Naive B cell (primary cell): ENCODE data around the gene HBS1L. TPM values are rescaled to one million over a fixed set of nuclear protein-coding genes. Genes with fewer than 3 reads are reported as not detected.

Experiments
- ATAC-seq, 2 donors: fragments of 150-1000 bp; cut with Tn5 transposase; 2 replicates each; pipeline ENCODE4 v1.10.0; 2021; ENCODE audit warnings: low read depth in 2 of 2, mild to moderate bottlenecking in 2 of 2, moderate library complexity in 2 of 2
- DNase-seq: peaks from one replicate; pipeline ENCODE4 v3.0.0; 2022
- H3K27ac Mint-ChIP-seq, 6 donors: one replicate each; pipeline ENCODE4 v1.8.0; 2020 to 2022; ENCODE audit warnings: mild to moderate bottlenecking in 6 of 6, mixed read lengths in 6 of 6, moderate library complexity in 5 of 6, inconsistent platforms in 2 of 6
- H3K27me3 Mint-ChIP-seq, 3 donors: one replicate each; pipeline ENCODE4 v1.8.0; 2021 to 2022; ENCODE audit warnings: mixed read lengths in 3 of 3, mild to moderate bottlenecking in 1 of 3
- H3K36me3 Mint-ChIP-seq, 2 donors: one replicate each; pipeline ENCODE4 v1.8.0; 2020 to 2022; ENCODE audit warnings: mixed read lengths in 2 of 2, inconsistent platforms in 1 of 2, mild to moderate bottlenecking in 1 of 2
- H3K4me1 Mint-ChIP-seq, 3 donors: one replicate each; pipeline ENCODE4 v1.8.0; 2020 to 2022; ENCODE audit warnings: mixed read lengths in 3 of 3, inconsistent platforms in 1 of 3, mild to moderate bottlenecking in 1 of 3, moderate library complexity in 1 of 3
- H3K4me3 Mint-ChIP-seq, 8 donors: one replicate each; pipeline ENCODE4 v1.8.0; 2020 to 2022; ENCODE audit warnings: mild to moderate bottlenecking in 8 of 8, mixed read lengths in 8 of 8, moderate library complexity in 8 of 8, inconsistent platforms in 2 of 8
- H3K9me3 Mint-ChIP-seq, 7 donors: one replicate each; pipeline ENCODE4 v1.8.0; 2020 to 2022; ENCODE audit warnings: mixed read lengths in 7 of 7, mild to moderate bottlenecking in 5 of 7, inconsistent platforms in 2 of 7, moderate library complexity in 1 of 7
- polyA plus RNA-seq, 6 donors: library from polyadenylated mRNA; unstranded; fragments of 300-500 nt; fragmentation: Illumina TruSeq; gene quantifications; one replicate each; pipeline ENCODE4 v1.2.3, GENCODE V29; 2021; ENCODE audit warnings: low read depth in 6 of 6

The HBS1L gene
- polyA plus RNA-seq, 6 donors from 2014 or later = 28.1 to 57.2 (median 47.6) TPM

DNA sequence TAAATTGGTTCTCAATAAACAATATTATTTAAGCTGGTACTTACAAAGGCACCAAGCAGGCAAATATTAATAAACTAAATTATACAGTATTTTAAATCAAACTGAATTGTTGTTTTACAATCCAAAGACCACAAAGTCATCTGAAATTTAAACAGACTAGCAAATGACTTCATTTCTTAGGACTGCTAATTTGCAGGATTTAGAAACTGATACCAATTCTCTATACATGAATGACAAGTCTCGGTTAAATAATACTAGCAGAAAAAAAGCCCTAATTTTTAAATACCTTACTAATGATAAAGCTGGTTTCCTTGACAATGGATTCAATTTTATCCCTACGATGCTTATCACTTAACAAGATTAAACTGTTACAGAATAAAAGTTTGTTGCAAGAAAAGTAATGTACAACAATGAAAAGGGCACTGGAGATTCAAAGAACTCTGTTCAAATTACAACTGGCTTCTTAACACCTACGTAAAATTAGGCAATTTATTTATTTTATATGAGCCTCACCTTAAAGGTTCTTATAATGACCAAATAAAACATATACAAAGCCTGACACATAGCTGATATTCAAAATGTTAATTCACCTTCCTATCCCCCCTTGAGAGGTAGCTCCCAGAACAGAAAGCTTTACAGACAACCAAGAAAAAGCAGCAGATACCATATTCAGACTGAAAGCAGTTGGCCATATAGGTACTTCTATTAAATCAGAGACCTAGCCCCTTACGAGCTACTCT lies 33.1 kb downstream of the HBS1L start:
- no peak overlapping the region for H3K4me3 Mint-ChIP-seq
- DNase-seq (no peak), ATAC-seq (no peak)
- peak overlapping the region in 2 of 6 donors; percentile 2 to 63 for H3K27ac Mint-ChIP-seq
- H3K4me1 Mint-ChIP-seq = peaks cover 5 to 14% (median 12%) of the 10 kb centered on the region in 3 donors
- H3K36me3 Mint-ChIP-seq = peaks cover 0 to 11% of the 10 kb centered on the region in 2 donors
- no peaks in the 10 kb centered on the region for H3K9me3 Mint-ChIP-seq
- no peaks in the 10 kb centered on the region for H3K27me3 Mint-ChIP-seq

DNA sequence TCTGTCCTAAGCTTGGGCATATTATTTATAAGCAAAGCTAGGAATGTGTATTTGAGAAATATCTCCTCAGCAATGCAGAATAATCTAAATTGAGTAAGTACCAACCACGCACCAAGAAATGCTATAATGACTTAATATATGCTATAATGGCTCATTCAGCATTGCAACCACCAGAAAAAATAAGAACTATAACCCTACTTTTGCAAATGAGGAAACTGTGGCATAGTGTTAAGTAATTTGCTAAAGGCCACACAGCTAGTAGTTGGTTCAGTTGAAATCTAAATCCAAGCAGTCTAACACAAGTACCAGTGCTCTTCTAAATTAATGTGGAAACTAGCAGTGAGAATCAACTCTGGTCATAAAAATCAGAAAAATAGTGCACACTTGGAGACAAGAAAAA lies 35.7 kb downstream of the HBS1L start:
- Mint-ChIP-seq H3K27ac (no peak overlapping the region), H3K36me3 (no peaks in the 10 kb centered on the region), H3K9me3 (no peaks in the 10 kb centered on the region), H3K4me1 (peaks cover 4 to 13% (median 9%) of the 10 kb centered on the region in 3 donors), H3K27me3 (no peaks in the 10 kb centered on the region), H3K4me3 (no peak overlapping the region)
- ATAC-seq (no peak), DNase-seq (no peak)

DNA sequence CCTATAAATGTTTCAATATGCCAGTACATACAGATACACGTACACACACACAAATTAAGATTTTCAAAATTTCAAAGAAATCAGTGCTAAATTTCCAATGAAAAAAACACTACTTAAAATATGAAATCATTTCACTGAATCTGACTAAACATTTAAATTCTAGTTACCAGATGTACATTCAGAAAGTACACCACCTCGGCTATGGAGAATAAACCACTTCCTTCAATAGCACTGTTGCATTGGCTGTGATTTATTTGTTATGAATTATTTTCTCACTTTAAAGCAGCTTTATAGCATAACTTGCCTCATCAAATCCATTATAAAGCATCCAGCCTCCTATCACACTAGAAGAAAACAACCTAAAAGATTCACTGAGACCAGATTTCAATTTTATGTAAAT lies 36.6 kb downstream of the HBS1L start:
- no peaks in the 10 kb centered on the region for H3K27me3 Mint-ChIP-seq
- ATAC-seq (no peak), DNase-seq (no peak)
- H3K36me3 Mint-ChIP-seq = no peaks in the 10 kb centered on the region
- H3K4me3 Mint-ChIP-seq = no peak overlapping the region
- H3K4me1 Mint-ChIP-seq = peaks cover 8 to 22% (median 9%) of the 10 kb centered on the region in 3 donors
- no peaks in the 10 kb centered on the region for H3K9me3 Mint-ChIP-seq
- H3K27ac Mint-ChIP-seq = no peak overlapping the region

DNA sequence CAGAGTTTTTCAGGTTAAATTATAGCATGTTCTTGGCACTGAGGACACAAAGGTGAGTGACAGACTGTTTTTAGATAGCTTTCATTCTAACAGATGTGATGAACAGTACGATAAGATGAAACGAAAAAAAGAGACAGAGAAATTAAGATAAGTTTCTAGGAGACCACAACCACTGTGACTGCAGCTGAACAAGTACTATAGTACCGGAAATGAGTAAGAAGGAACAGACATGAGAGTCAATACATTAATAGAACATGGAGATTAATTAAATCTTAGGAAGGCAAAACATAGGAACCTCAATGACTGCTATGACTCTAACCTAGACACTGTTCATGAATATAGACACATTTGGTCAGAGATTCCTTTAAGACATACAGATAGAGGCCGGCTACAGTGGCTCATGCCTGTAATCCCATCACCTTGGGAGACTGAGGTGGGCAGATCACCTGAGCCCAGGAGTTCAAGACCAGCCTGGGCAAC lies 40.2 kb downstream of the HBS1L start:
- DNase-seq = no peak

DNA sequence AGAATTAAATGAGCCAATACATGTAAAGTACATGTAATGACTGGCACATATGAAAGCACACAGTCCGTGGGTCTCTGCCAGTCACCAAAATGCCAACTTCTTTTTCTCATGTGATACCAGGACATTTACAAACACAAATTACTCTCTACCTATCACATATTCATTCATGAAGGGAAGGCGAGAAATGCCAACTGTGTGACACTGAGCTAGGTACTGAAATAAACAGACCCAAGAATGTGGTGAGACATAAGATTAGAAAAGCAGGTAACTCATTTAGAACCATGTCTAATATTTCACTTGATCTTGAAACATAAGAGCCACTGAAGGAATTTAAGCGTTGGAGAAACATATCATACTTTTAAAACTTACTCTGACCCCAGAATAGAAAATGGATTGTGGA lies 41.4 kb downstream of the HBS1L start:
- peak overlapping the region in 1 of 6 donors; percentile 30 for H3K27ac Mint-ChIP-seq
- peaks cover 14 to 29% (median 18%) of the 10 kb centered on the region in 3 donors for H3K4me1 Mint-ChIP-seq
- ATAC-seq (no peak), DNase-seq (no peak)
- H3K27me3 Mint-ChIP-seq = no peaks in the 10 kb centered on the region
- no peaks in the 10 kb centered on the region for H3K9me3 Mint-ChIP-seq
- H3K36me3 Mint-ChIP-seq = no peaks in the 10 kb centered on the region
- H3K4me3 Mint-ChIP-seq = no peak overlapping the region

More for the DNA sequence above, 40.2 kb downstream of the HBS1L start:
- H3K27me3 Mint-ChIP-seq = no peaks in the 10 kb centered on the region
- H3K9me3 Mint-ChIP-seq = no peaks in the 10 kb centered on the region
- H3K36me3 Mint-ChIP-seq = no peaks in the 10 kb centered on the region
- ATAC-seq = no peak
- H3K4me3 Mint-ChIP-seq = no peak overlapping the region
- peaks cover 8 to 29% (median 9%) of the 10 kb centered on the region in 3 donors for H3K4me1 Mint-ChIP-seq
- peak overlapping the region in 4 of 6 donors; percentile 4 to 88 (median 39) for H3K27ac Mint-ChIP-seq

DNA sequence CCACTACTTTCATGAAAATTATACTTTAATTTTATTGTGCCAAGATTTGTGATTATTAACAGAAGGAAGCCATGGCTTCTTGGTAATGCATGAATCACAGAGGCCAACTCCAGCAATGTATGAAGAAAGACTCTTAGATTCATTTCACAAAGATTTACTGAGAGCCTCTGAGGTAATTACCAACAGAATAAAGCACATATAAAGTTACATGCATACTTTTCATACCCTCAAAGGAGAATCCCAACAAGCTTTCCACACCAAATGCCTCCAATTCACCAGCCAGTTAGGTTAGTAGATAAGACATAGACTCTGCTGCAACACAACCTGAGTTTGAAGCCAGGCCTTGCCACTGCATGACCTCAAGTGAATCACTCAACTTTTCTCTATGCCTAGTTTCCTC lies 41.9 kb downstream of the HBS1L start:
- no peaks in the 10 kb centered on the region for H3K27me3 Mint-ChIP-seq
- no peaks in the 10 kb centered on the region for H3K9me3 Mint-ChIP-seq
- H3K36me3 Mint-ChIP-seq = no peaks in the 10 kb centered on the region
- H3K27ac Mint-ChIP-seq = peak overlapping the region in 1 of 6 donors; percentile 8
- no peak overlapping the region for H3K4me3 Mint-ChIP-seq
- DNase-seq (no peak), ATAC-seq (no peak)
- peaks cover 18 to 34% (median 23%) of the 10 kb centered on the region in 3 donors for H3K4me1 Mint-ChIP-seq

DNA sequence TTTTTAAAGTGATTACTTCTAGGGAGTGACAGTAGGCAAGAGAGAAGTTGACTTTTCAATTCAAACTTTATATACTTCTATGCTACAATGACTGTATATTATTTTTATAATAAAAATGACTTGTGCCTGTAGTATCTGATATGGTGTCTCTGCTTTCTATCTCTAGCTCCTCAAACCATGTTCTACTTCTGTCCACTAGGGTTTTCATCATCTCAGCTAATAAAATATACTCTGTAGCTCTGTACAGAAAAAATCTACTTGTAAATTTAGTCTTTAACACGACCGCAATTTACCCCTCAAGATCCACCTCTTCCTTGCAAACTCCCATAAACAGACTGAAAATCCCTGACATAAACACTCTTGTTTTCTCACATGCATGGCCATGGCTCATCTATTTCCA lies 42.3 kb downstream of the HBS1L start:
- Mint-ChIP-seq H3K9me3 (no peaks in the 10 kb centered on the region), H3K27ac (peak overlapping the region in 2 of 6 donors; percentile 8 to 13), H3K27me3 (no peaks in the 10 kb centered on the region), H3K4me1 (peaks cover 20 to 36% (median 27%) of the 10 kb centered on the region in 3 donors), H3K36me3 (no peaks in the 10 kb centered on the region), H3K4me3 (no peak overlapping the region)
- ATAC-seq (no peak), DNase-seq (no peak)

DNA sequence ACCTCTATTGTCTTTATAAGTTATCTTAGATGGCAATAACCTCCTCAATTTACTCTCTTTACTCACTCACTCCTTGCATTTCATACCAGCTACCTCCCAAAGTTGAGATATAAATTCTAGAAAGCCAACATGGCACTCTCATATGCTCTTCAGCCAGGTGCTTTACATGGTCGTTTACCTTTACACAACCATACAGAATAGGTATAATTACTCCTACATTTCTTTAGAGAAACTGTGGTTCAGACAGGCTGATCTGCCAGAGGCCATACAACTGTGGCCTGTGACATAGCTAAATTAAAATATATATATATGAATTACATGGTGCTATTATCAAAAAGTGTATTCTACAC lies 45.7 kb downstream of the HBS1L start:
- Mint-ChIP-seq H3K4me3 (no peak overlapping the region), H3K27me3 (no peaks in the 10 kb centered on the region), H3K4me1 (peaks cover 12 to 29% (median 23%) of the 10 kb centered on the region in 3 donors), H3K36me3 (no peaks in the 10 kb centered on the region), H3K9me3 (no peaks in the 10 kb centered on the region), H3K27ac (peak overlapping the region in 3 of 6 donors; percentile 0 to 33 (median 27))
- ATAC-seq (no peak), DNase-seq (no peak)

DNA sequence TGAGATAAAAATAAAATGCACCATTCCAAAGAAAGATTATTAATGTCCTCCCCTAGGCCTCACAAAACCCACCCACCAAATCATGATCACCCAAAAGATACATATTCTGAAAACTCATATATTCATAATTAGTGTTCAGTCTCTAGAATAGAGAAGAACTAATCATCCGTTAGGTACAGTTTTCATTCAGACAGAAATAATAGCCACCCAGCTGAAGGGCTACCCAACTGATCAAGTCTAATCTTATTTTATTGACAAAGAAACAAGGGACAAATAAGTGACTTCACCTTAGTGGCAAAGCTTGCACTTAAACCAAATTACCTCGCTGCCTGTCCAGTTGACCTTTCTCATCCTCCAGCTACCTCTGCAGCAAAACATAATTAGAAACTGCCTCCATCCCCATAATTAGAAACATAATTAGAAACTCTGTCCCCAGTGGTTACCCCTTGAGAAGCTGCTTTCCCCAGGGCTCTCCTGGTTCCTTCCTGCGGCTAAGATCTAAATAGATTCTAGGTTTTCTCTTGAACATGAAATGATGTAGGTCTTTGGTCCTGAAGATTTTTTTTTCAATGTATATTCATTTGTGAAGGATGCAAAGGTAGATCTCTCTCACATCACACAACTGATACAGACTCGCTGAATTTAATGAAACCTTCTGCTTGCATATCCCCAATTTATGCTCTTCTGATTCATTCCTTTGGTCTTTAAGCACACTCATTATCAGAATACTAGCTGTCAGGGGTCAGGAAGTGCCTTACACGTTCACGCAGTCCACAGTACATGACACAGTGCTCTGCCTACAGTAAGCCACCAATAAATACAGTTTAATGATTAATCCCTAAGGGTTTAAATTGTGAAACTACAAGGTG lies 46.3 kb downstream of the HBS1L start:
- Mint-ChIP-seq H3K9me3 (no peaks in the 10 kb centered on the region), H3K27ac (peak overlapping the region in 5 of 6 donors; percentile 8 to 51 (median 27)), H3K27me3 (no peaks in the 10 kb centered on the region), H3K36me3 (no peaks in the 10 kb centered on the region), H3K4me3 (no peak overlapping the region), H3K4me1 (peaks cover 12 to 23% (median 19%) of the 10 kb centered on the region in 3 donors)
- ATAC-seq = no peak
- DNase-seq = no peak

DNA sequence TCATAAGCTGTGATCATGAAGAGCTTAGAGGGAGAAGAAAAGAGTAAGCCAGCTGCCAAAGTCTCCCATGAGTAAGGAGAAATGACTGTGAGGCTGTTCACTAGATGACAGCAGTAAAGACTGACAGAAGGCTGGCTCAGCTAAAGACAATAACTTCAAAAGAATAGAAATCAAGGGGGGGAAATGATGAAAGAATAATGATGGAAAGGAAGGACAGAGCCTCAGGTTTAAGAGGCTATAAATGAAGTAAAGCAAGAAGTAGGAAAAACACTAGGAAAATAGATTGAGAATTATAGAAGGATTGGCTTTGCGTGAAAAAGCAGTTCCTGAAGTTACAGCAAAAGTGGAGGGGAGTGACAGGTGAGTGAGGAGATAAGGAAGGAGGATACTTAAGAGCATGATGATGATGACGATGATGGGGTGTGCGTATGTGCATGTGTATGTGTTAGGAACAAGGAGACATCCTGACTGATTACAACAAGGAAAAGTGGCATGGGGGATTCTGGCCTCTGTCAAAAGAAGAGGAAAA lies 48.2 kb downstream of the HBS1L start:
- ATAC-seq (no peak), DNase-seq (no peak)
- no peaks in the 10 kb centered on the region for H3K27me3 Mint-ChIP-seq
- H3K9me3 Mint-ChIP-seq = no peaks in the 10 kb centered on the region
- peaks cover 0 to 1% of the 10 kb centered on the region in 2 donors for H3K36me3 Mint-ChIP-seq
- no peak overlapping the region for H3K27ac Mint-ChIP-seq
- H3K4me1 Mint-ChIP-seq = peaks cover 13 to 19% (median 17%) of the 10 kb centered on the region in 3 donors
- no peak overlapping the region for H3K4me3 Mint-ChIP-seq

DNA sequence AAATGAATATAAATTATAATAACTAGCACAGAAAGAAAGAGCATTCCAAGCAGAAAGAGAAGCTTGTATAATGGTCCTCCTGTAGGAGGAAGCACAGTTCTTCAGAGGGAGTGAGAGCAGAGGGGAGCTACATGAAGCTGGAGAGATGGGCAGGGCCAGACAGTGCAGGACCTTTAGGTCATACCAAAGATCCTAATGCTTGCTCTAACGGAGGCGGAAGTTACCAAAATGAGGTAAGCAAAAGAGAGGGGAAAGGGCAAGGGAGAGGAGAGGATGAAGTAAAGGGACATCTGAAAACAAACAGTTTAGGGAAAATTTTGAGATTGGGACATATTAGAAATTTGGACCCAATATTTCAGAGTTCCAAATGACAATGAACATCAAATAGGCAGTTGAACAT lies 50.2 kb downstream of the HBS1L start:
- no peaks in the 10 kb centered on the region for H3K27me3 Mint-ChIP-seq
- peaks cover 0 to 4% of the 10 kb centered on the region in 2 donors for H3K36me3 Mint-ChIP-seq
- H3K27ac Mint-ChIP-seq = no peak overlapping the region
- H3K4me3 Mint-ChIP-seq = no peak overlapping the region
- DNase-seq (no peak), ATAC-seq (no peak)
- H3K4me1 Mint-ChIP-seq = peaks cover 13 to 19% (median 17%) of the 10 kb centered on the region in 3 donors
- H3K9me3 Mint-ChIP-seq = no peaks in the 10 kb centered on the region

DNA sequence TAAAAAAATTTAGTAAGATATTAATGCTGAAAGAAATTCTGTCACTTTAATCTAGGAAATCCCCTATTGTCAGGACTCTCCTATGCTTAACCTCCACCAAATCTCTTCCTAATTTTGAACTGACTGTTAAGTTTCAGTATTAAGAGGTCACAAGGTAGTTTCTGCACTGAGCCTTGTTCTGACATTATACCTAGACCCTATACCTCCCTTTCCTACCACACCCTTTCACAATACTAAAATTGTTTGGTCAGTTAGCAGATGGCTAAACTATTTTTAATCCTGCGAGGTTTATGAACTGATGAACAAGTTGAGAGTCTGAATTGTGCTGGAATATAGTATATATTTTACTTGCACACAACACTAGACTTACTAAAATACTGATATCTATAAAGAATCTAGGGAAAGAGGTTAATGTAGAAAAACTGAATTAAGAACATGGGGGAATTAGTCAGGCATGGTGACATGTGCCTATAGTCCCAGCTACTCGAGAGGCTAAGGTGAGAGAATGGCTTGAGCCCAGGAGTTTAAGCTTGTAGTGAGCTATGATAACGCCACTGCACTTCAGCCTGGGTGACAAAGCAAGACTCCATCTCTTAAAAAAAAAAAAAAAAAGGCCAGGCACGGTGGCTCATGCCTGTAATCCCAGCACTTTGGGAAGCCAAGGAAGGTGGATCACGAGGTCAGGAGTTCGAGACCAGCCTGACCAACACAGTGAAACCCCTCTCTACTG lies 51.5 kb downstream of the HBS1L start:
- Mint-ChIP-seq H3K27ac (peak overlapping the region in 1 of 6 donors; percentile 65), H3K36me3 (peaks cover 0 to 4% of the 10 kb centered on the region in 2 donors), H3K9me3 (no peaks in the 10 kb centered on the region), H3K4me3 (no peak overlapping the region), H3K4me1 (peaks cover 6 to 11% (median 9%) of the 10 kb centered on the region in 3 donors), H3K27me3 (no peaks in the 10 kb centered on the region)
- DNase-seq (no peak), ATAC-seq (peak; percentile 51 to 55)
